ENCODE data around the gene RGS11.
"Not testable (repeated sequence)": the region's sequence is repeated elsewhere in the genome, so short reads cannot be mapped to it uniquely, and the experiment has no call there.

Gene RGS11

GRCh38 chr16:279531-279930, 3.8 kb upstream of the RGS11 start:
- no peak for DNase-seq

- DNase-seq, result no peak
Measured at GRCh38 chr16:278863-279366, 3.2 kb upstream of the RGS11 start.

DNA sequence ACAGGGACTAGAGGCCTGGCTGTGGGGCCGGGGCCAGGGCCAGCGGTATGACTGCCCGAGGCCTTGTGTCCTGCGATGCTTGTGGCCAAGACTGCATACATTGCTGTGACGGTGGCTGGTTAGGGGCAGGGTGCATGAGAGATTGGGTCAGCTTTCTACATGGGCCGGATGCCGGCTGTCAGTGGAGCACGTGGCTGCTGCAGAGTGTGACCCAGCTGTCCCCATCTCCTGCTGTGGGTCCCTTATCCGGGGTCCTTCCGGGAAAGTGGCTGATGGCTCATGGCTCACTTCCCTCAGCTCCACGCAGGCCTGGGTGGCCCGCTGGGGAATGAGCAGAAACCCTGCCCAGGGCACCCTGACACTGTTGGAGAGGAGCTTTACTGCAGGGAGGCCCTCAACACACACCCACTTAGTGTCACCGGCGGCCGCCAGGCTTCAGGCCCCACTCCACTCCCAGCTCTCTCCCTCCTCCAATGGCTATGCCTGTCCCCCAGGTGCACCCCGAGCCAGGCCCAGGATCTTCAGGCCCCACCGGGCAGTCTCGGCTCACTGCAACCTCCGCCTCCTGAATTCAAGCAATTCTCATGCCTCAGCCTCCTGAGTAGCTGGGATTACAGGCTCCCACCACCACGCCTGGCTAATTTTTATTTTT, 808 bp upstream of the RGS11 start:
- DNase-seq, result no peak

DNA sequence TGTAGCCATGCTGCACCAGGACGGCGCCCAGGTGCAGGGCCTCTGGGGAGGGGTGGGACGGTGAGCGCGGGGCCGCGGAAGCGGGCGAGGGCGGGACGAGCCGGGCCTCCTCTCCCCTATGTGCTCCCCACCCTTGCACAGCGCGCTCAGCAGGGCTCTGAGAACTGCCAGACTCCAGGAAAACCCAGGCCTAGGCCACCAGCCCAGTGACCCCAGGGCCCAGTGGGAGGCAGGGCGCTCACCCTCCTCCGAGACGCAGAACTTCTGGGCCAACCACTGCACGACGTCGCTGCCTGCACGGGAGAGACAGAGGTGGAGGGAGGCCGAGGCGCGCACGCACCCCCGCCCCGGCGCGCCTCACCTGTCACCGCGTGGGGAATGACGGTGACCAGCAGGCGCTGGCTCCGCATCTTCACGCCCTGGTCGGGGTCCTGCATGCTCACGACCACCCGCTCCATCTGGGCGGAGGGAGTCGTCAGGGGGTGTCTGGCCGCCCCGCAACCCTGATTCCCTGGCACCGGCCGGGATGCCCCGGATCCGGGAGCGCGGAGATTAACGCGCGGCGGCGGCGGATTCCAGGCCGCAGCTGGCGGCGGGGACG, 603 bp downstream of the RGS11 start:
- DNase-seq, result no peak

- DNase-seq, result no peak
Measured at GRCh38 chr16:273547-274421, 2.0 kb downstream of the RGS11 start.

DNA sequence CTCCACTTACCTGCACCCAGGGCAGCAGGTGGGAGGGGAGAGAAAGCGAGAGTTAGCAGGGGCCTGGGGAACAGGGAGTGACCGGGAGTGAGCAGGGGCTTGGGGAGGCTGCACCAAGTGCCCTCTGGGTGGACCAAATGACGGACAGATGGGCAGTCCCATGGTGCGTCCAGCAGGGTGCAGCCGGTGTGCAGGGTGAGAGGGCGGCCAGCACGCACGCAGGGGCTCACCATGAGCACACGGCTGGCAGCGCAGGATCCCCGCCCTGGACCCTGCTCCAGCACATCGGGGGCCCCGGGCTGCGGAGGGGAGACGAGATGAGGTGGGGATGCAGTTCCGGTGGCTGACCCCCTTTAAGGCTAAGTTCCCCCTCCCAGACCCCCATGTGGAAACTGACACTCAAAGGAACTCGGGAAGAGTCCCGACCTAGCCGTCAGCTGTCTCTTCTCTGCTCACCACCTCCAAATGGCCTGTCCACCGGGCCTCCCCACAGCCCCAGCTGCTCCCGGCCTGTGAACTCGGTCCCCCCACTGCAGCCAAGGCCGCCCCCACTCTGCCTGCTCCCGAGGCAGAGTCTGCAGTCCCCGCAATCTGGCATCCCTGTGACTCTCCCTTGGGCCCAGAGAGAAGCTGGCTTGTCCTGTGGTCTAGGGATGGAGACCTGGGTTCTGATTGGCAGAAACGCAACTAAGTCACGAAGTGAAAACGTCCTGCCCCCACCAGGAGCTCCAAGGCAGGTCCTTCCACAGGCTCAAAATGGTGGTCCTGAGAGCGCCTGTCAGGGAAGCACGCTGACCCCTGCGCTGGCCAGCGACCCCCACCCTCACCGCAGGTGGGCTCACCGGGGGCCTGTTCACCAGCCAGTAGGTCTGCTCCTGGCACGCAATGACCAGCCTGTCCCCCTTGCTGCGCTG, 2.9 kb downstream of the RGS11 start:
- DNase-seq, result no peak

DNA sequence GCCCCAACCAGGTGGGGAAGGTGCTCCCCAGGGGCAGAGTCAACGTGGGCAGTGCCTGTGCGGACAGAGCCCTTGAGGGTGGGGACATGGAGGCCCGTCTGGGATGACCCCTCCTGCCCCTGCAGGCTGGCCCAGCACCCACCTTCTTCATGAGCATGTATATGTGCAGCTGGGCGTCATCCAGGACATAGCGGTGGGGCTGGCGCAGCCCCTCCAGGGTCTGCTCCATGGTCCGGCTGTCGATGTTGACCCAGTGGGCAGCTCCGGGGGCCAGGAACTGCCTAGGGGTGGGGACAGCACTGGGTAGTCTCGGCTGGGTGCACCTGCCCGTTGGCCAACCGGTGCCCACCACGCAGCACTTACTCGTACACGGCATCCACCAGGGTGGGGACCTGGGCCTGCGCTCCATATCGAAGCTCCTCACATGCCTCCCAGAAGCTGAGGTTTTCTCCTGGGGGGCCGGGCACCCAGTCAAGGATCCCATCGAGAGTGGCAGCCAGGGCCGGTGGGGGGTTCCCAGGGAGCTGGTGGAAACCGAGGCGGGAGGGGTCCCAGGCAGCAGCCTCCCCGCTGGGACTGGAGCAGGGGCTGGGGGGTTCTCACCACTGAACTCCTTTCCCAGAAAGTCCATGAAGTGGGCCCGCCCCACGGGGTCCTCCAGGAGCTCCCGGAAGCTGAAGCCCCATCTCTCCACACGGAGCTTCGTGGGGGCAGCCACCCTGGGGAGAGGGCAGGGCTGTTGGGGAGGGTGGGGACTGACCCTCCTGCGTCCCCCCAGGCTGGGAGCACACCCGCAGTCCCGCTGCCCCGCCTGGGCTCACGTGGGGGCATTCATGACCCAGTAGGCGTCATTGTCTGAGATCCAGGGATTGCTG, 5.1 kb downstream of the RGS11 start:
- DNase-seq, result no peak

DNA sequence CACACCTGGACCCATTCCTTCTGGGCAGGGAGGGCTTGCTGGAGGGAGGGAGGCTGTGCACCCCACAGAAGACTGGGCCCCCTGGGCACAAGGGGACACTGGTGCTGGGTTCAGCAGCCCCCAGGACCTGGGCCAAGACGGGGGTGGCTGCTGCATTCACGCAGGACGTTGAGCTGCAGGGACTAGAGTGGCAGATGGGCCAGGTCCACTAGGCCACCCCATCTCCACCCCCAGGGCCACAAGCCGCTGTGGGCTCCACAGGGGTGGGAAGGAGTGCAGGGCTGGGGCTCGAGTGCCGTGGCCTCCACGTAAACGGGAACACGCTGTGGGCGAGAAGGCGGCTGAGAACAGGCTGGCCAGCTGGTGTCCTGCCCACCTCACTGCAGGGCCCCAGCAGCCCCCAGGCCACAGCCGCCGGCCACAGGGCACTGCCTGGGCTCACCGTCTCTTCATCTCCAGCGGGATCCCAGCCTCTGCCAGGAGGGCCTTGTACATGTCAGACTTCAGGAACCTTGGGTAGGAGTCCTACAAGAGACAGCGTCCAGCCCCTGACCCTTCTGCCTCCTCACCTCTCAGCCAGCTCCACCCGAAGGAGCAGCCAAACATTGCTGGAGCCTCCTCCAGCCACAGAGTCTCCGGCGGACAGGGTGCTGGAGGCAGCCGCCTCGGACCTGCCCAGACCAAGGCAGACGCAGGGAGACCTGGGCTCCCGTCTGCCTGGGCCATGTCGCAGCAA, 6.5 kb downstream of the RGS11 start:
- no peak for DNase-seq

DNA sequence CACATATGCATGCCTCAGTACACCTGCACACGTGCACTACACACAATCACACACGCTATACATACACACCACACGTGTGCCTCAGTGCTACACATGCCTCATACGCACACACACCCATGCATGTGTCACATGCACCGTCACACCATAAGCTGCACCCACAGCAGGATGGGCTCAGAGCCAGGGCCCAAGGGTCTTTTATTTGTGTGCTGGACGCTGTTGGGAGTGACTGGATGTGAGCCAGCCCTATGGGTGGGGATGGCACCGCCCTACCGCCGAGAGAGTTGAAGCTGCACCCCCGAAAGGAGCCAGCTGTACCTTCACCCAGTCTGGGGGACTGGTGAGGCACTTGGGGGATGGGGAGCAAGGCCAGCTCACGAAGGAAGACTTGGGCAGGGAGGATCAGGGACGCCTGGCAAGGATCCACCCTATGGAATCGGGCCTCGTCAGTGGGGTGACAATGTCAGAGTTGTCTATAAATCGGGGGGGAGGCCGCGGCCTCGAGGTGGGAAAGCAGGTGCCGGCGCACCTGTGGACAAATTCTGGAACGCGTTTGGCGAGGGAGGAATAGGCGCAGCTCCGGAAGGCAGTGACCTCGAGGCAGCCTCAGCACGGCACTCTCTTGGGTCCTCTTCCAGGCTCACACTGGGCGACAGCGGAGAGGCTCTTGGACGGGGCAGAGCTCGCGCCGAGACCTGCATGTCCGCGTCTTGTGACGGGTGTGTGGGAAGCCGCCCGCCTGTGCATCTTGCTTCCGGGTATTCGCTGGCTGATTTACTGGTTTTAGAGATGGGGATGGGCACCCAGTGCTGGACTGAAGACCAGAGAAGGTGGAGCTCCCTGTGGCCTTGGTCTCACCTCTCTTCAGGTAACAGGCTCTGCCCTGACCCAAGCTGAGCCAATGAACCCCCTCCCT, 7.3 kb downstream of the RGS11 start:
- DNase-seq, result no peak

DNA sequence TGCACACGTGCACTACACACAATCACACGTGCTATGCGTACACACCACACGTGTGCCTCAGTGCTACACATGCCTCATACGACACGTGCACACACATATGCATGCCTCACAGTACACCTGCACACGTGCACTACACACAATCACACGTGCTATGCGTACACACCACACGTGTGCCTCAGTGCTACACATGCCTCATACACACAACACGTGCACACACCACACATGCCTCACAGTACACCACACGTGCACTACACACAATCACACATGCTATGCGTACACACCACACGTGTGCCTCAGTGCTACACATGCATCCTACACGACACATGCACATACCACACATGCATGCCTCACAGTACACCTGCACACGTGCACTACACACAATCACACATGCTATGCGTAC, 8.2 kb downstream of the RGS11 start:
- DNase-seq, result not testable (repeated sequence)

DNA sequence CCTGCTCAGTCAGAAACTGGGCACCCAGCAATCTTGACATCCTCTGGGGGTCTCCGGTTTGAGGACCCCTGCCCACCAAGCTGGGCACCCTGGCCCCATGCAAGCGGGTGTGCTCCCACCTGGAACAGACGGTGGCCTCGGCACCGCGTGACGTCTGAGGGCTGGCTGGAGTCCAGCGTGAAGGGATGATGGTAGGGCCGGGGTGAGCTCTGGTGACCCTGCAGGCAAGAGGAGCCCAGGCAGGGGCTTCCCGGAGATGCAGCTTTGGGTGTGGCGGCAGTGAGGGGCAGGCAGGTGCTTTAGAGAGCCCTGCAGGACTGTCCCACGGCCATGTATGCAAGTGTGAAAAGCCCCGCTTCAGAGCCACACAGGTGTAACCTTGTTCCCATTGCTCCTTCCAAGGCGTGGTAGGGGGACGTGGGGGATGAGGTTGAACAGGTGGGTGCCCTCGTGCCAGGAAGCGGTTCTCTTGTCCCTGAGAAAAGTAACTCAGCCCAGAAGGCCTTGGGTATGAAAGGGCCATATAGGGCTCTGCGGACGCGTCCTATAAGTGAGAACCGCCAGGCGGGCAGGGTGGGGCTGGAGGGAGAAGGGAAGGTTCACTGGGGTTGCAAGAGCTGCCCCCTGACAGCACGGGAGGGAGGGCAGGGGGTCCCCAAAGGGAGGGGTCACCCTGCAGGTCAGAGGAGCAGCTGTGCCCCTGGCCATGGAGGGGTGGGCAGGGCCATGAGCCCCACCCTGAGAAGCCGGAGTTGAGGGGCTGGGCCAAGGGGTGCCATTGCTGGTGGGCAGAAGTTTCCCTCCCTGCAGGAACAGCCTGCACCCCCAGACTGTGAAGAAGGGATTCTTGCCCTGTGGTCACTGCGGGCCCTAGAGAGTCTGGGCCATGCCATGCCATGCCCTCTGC, 9.2 kb downstream of the RGS11 start:
- no peak for DNase-seq

DNA sequence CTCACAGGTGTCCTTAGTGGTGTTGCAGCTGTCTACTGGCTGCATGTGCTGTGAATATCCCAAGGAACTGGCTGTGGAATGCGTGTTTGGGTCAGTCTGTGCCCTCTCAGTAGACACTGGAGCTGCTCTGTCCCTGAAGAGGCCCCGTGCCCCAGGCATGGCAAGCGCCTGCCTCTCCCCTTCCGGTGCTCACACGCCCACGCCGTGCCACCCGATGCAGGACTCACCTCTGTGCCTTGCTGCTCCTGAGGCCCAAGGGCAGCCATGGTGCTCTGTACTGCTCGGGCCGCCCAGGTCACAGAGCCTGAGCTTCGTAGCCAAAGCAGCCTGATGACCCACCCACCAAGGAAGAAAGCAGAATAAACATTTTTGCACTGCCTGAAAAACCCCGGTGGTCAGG, 10.0 kb downstream of the RGS11 start:
- no peak for DNase-seq

DNA sequence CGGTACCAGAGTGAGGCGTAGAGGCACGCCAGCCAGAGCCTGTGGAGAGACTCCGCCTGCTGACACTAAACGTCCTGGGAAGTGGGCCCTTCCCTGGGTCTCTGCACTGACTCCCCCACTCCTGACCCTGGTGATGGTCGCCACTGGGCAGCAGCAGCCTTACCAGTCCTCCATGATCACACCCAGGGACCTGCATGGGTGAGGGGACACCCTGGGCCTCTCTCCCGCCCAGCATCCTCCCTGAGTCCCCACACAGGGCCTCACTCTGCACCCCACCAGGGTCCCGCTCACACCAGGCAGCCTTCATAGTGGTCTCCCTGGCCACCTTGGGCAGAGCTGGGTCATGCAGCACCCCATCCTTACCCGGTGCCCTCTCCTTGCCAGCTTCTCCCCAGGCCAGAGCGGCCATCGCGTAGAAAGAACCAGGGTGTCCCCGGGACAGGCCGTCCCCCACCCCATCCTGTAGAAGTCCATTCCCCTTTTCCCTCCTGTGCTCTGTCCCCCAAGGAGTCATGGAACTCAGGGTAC, 10.7 kb downstream of the RGS11 start:
- no peak for DNase-seq

DNA sequence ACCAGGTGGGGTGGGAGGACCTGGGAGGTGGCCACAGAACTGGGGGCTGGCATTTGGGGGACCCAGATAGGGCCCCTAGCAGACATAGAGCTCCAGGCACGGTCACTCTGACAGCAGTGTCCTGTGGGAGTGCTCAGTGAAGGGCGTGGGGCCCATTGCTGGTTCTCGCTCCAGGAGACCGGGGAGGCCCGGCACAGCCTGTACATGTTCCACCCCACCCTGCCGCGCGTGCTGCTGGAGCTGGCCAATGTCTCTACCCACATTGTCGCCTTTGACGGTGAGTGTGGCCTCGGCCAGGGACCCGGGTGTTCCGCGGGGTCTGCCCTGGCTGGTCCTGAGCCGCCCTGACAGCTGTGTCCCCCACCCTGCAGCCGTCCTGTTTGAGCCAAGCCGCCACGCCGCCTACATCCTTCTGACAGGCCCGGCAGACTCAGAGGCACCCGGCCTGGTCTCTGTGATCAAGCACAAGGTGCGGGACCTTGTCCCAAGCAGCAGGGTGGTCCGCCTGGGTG, 11.2 kb downstream of the RGS11 start:
- DNase-seq, result no peak

DNA sequence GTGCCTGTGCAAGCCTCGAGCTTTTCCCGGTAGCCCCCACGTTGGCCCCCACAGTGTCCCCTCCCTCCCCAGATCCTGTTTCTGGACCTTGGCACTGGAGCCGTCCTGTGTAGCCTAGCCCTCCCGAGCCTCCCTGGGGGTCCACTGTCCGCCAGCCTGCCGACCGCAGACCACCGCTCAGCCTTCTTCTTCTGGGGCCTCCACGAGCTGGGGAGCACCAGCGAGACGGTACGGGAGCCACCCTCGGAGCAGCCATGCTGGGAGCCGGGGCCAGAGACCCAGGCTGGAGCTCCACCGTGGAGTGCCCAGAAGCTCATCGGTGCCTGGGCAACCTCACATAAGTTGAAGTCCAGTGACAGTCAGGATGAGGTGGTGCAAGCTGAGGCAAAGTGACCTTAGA, 11.8 kb downstream of the RGS11 start:
- no peak for DNase-seq

DNA sequence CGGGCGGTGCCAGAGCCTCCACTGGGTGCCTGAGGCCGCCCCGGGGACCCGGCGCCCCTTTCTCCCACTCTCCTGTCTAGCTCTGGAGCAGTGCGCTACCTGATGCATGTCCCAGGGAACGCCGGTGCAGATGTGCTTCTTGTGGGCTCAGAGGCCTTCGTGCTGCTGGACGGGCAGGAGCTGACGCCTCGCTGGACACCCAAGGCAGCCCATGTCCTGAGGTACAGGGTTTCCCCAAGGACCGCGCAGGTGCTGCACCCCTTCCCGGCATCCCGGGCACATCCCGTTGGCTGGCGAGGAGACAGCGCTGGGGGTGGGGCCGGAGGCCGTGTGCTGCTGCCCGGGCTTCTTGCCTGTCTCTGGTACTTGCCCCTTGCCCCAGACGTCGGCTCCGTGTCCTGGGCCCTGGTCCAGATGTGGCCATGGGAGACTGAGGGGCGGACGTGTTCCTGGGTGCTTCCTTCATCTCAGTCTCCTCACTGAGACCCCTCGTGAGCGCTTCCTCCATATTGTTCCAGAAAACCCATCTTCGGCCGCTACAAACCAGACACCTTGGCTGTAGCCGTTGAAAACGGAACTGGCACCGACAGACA, 12.5 kb downstream of the RGS11 start:
- no peak for DNase-seq

DNA sequence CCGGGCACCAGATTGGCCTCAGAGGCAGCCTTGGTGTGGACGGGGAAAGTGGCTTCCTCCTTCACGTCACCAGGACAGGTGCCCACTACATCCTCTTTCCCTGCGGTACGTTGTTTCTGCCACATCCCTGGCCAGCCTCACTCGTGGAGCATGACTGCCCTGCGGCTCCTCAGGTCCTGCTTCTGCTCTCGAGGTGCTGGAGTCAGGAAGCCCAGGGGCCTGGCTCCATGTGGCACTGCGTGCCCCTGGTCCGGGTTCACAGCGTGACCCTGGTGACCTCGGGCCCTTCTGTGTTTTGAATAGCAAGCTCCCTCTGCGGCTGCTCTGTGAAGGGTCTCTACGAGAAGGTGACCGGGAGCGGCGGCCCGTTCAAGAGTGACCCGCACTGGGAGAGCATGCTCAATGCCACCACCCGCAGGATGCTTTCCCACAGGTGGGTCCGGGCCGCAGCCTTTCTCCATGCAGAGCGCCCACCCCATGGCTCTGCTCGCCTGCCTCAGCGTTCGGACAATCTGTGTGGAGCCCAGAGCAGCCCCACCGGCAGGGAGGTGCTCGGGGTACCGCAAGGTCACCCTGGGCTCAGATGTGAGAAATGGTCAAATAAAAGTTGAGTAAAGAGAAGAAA, 13.5 kb downstream of the RGS11 start:
- DNase-seq, result no peak

Measured in NCI-H187 treated with DMSO at 0.1 percent for 48 hours (cell line).